Testis (tissue), 2 donors: ENCODE measurements around the gene ARSD.
"Not testable (repeated sequence)": the region's sequence is repeated elsewhere in the genome, so short reads cannot be mapped to it uniquely, and the experiment has no call there.

Source experiments
- CTCF ChIP-seq, 3 experiments: fragments of 450-650 bp in 2 of 3; fragments of 200-600 bp in 1 of 3; sonication (generic) in 1 of 3; IDR thresholded peaks; one replicate each; pipeline ENCODE4 v1.5.1; 2016 to 2019; ENCODE audit warnings: antibody characterized with exemption in 3 of 3, mild to moderate bottlenecking in 2 of 3, moderate library complexity in 1 of 3
- POLR2A ChIP-seq: fragments of 450-650 bp; IDR thresholded peaks from one replicate; pipeline ENCODE4 v1.6.1; 2017; ENCODE audit warnings: antibody characterized with exemption, mild to moderate bottlenecking, moderate library complexity

- TF ChIP-seq POLR2A; CTCF (IDR thresholded peaks at IDR 0.05): not testable (repeated sequence)
Measured at GRCh38 chrX:2937942-2938341, 8.8 kb upstream of the ARSD start.
